SK-N-SH (cell line): ENCODE results near the gene CDH2.

Experiments
- CTCF ChIP-seq: fragments of 200-600 bp; sonication (generic); IDR thresholded peaks from 2 replicates; pipeline ENCODE4 v1.6.1; 2017; ENCODE audit warnings: antibody characterized with exemption, mild to moderate bottlenecking, moderate library complexity
- ELF1 ChIP-seq: IDR thresholded peaks from 2 replicates; pipeline ENCODE4 v1.4.0; 2012
- EZH2phosphoT487 ChIP-seq: fragments of 200-600 bp; sonication (generic); IDR thresholded peaks from 2 replicates; pipeline ENCODE4 v1.6.1; 2017; ENCODE audit warnings: low read depth, mixed run types, mild to moderate bottlenecking, antibody characterized with exemption, moderate library complexity, borderline replicate concordance
- FOXJ3 ChIP-seq: sonication (generic); formaldehyde crosslinking; IDR thresholded peaks from 2 replicates; pipeline ENCODE4 v1.5.1; 2020; ENCODE audit warnings: mild to moderate bottlenecking, missing genetic modification reagents
- JUND ChIP-seq: IDR thresholded peaks from 2 replicates; pipeline ENCODE4 v1.4.0; 2012
- MEF2A ChIP-seq: IDR thresholded peaks from 2 replicates; pipeline ENCODE4 v1.4.0; 2012; ENCODE audit warnings: low read depth, borderline replicate concordance
- NFIC ChIP-seq: IDR thresholded peaks from 2 replicates; pipeline ENCODE4 v1.4.0; 2012; ENCODE audit warnings: borderline replicate concordance
- POLR2AphosphoS5 ChIP-seq: IDR thresholded peaks from 2 replicates; pipeline ENCODE4 v1.6.1; 2012; ENCODE audit warnings: low read depth, low read length
- USF1 ChIP-seq: IDR thresholded peaks from 2 replicates; pipeline ENCODE4 v1.4.0; 2012; ENCODE audit warnings: low read depth, borderline replicate concordance
- USF2 ChIP-seq: fragments of 150-350 bp; IDR thresholded peaks from 2 replicates; pipeline ENCODE4 v1.6.1; 2017; ENCODE audit warnings: antibody characterized with exemption, low read length, low read depth, borderline replicate concordance

GRCh38 chr18:28110924-28111323, 66.0 kb downstream of the CDH2 start:
- TF ChIP-seq JUND (no peak), USF2 (no peak), USF1 (no peak), CTCF (no peak), NFIC (no peak), FOXJ3 (CRISPR knock-in tag) (no peak), EZH2phosphoT487 (no peak), POLR2AphosphoS5 (no peak), MEF2A (no peak), ELF1 (no peak)
